Adipose tissue (tissue), 3 donors: ENCODE measurements around the gene NR2C2. TPM values are rescaled to one million over a fixed set of nuclear protein-coding genes. Genes with fewer than 3 reads are reported as not detected.
A peak's percentile ranks its signal among the peaks of the same experiment; 100 is the strongest.

Experiments used
- H3K27ac ChIP-seq: one replicate; pipeline ENCODE4 v1.5.1; 2013; ENCODE audit warnings: low read depth, low read length
- WGBS, 3 donors: extraction: QIAGEN DNeasy Blood & Tissue Kit; methylation state at CpG; one replicate each; pipeline ENCODE4 v1.1.7; 2013; 5-methylcytosine and 5-hydroxymethylcytosine counted together
- polyA plus RNA-seq, 3 donors: library from polyadenylated mRNA; stranded (reverse); fragments of 200-250 nt; gene quantifications; one replicate each; pipeline ENCODE4 v1.2.3, GENCODE V29; 2013
- donor health status: healthy with polysubstance abuse.
- donor health status: Bipolar disorder and iron deficiency.
- donor health status: healthy.

NR2C2 gene
- polyA plus RNA-seq, 3 donors, result 4.8 to 7.9 (median 7.3) TPM

- 86 to 89% (median 86%) methylated on average over 13 of the region's 13 CpGs for WGBS, 3 donors
Measured at GRCh38 chr3:14918356-14918860, 29.0 kb upstream of the NR2C2 start.

GRCh38 chr3:14920536-14920935, 26.8 kb upstream of the NR2C2 start:
- WGBS, 3 donors, result 89 to 93% (median 89%) methylated on average over 5 of the region's 5 CpGs
- H3K27ac ChIP-seq, result no peak overlapping the region

More at GRCh38 chr3:14918356-14918860, 29.0 kb upstream of the NR2C2 start:
- no peak overlapping the region for H3K27ac ChIP-seq

- WGBS, 3 donors, result 15 to 20% (median 20%) methylated on average over 10 of the region's 10 CpGs
- no peak overlapping the region for H3K27ac ChIP-seq
Measured at GRCh38 chr3:14921034-14921616, 26.3 kb upstream of the NR2C2 start.

GRCh38 chr3:14921811-14922705, 25.3 kb upstream of the NR2C2 start:
- no peak overlapping the region for H3K27ac ChIP-seq
- 80 to 90% (median 88%) methylated on average over 21 of the region's 21 CpGs for WGBS, 3 donors

- WGBS, 3 donors, result 74 to 96% (median 96%) methylated on average over 13 of the region's 13 CpGs
- no peak overlapping the region for H3K27ac ChIP-seq
Measured at GRCh38 chr3:14922863-14923262, 24.5 kb upstream of the NR2C2 start.

GRCh38 chr3:14923476-14923875, 23.9 kb upstream of the NR2C2 start:
- WGBS, 3 donors, result 74 to 86% (median 80%) methylated on average over 6 of the region's 6 CpGs
- no peak overlapping the region for H3K27ac ChIP-seq

- no peak overlapping the region for H3K27ac ChIP-seq
- 59 to 76% (median 71%) methylated on average over 9 of the region's 9 CpGs for WGBS, 3 donors
Measured at GRCh38 chr3:14925729-14926591, 21.4 kb upstream of the NR2C2 start.

- no peak overlapping the region for H3K27ac ChIP-seq
- 71 to 80% (median 76%) methylated on average over 1 of the region's 1 CpG for WGBS, 3 donors
Measured at GRCh38 chr3:14926592-14926991, 20.8 kb upstream of the NR2C2 start.

- 88 to 92% (median 90%) methylated on average over 5 of the region's 5 CpGs for WGBS, 3 donors
- no peak overlapping the region for H3K27ac ChIP-seq
Measured at GRCh38 chr3:14927308-14927707, 20.1 kb upstream of the NR2C2 start.

- WGBS, 3 donors, result 78 to 84% (median 79%) methylated on average over 2 of the region's 2 CpGs
- no peak overlapping the region for H3K27ac ChIP-seq
Measured at GRCh38 chr3:14929310-14930074, 17.9 kb upstream of the NR2C2 start.

GRCh38 chr3:14933820-14934425, 13.5 kb upstream of the NR2C2 start:
- 64 to 81% (median 76%) methylated on average over 7 of the region's 7 CpGs for WGBS, 3 donors
- no peak overlapping the region for H3K27ac ChIP-seq

- H3K27ac ChIP-seq, result no peak overlapping the region
- 75 to 91% (median 90%) methylated on average over 6 of the region's 6 CpGs for WGBS, 3 donors
Measured at GRCh38 chr3:14935592-14936345, 11.6 kb upstream of the NR2C2 start.

GRCh38 chr3:14938954-14939353, 8.4 kb upstream of the NR2C2 start:
- WGBS, 3 donors, result 49 to 84% (median 61%) methylated on average over 4 of the region's 4 CpGs
- H3K27ac ChIP-seq, result no peak overlapping the region

- H3K27ac ChIP-seq, result no peak overlapping the region
- 88 to 100% (median 96%) methylated on average over 1 of the region's 1 CpG for WGBS, 3 donors
Measured at GRCh38 chr3:14941871-14942270, 5.5 kb upstream of the NR2C2 start.

- no peak overlapping the region for H3K27ac ChIP-seq
Measured at GRCh38 chr3:14943042-14943441, 4.3 kb upstream of the NR2C2 start.

GRCh38 chr3:14946236-14946635, 1.1 kb upstream of the NR2C2 start:
- H3K27ac ChIP-seq, result no peak overlapping the region
- 19 to 26% (median 20%) methylated on average over 4 of the region's 4 CpGs for WGBS, 3 donors

- WGBS, 3 donors, result 0 to 1% (median 0%) methylated on average over 8 of the region's 8 CpGs
- peak overlapping the region; percentile 89 for H3K27ac ChIP-seq
Measured at GRCh38 chr3:14946739-14947099, 664 bp upstream of the NR2C2 start.
